DOHH2 (cell line): ENCODE results near the gene C2CD4A.
A peak's percentile ranks its signal among the peaks of the same experiment; 100 is the strongest.

Source experiments
- H3F3A ChIP-seq: fragments of 200-600 bp; sonication (generic), shearing (Covaris generic); 2 replicates; pipeline ENCODE4 v1.6.0; 2016; ENCODE audit warnings: antibody characterized with exemption, mild to moderate bottlenecking; ENCODE audit not compliant: control insufficient read depth, insufficient read depth
- H3K27ac ChIP-seq: fragments of 200-600 bp; sonication (generic); 2 replicates; pipeline ENCODE4 v1.5.1; 2014; ENCODE audit warnings: low read depth, mild to moderate bottlenecking, low read length, moderate library complexity
- H3K27me3 ChIP-seq: fragments of 200-600 bp; sonication (generic); 2 replicates; pipeline ENCODE4 v1.6.1; 2014; ENCODE audit warnings: mild to moderate bottlenecking, low read length, mixed read lengths; ENCODE audit not compliant: control insufficient read depth
- H3K36me3 ChIP-seq: fragments of 200-600 bp; sonication (generic); 2 replicates; pipeline ENCODE4 v1.6.1; 2014; ENCODE audit warnings: mild to moderate bottlenecking, low read length, moderate library complexity, mixed read lengths; ENCODE audit not compliant: control insufficient read depth
- H3K4me1 ChIP-seq: fragments of 200-600 bp; sonication (generic); 2 replicates; pipeline ENCODE4 v1.6.1; 2014; ENCODE audit warnings: mild to moderate bottlenecking, low read length, mixed read lengths; ENCODE audit not compliant: control insufficient read depth
- H3K4me2 ChIP-seq: fragments of 200-600 bp; sonication (generic); 2 replicates; pipeline ENCODE4 v1.6.0; 2014; ENCODE audit warnings: mild to moderate bottlenecking, low read length, moderate library complexity
- H3K4me3 ChIP-seq: fragments of 200-600 bp; sonication (generic); 2 replicates; pipeline ENCODE4 v1.5.1; 2014; ENCODE audit warnings: mild to moderate bottlenecking, low read length, mixed read lengths
- H3K79me2 ChIP-seq: fragments of 200-600 bp; sonication (generic); 2 replicates; pipeline ENCODE4 v1.6.1; 2014; ENCODE audit warnings: mild to moderate bottlenecking, low read length, mixed read lengths; ENCODE audit not compliant: control insufficient read depth
- H3K9me2 ChIP-seq: fragments of 200-600 bp; sonication (generic); replicated peaks from 2 replicates; pipeline ENCODE4 v1.6.1; 2014; ENCODE audit warnings: mild to moderate bottlenecking, low read length, mixed read lengths; ENCODE audit not compliant: control insufficient read depth
- H3K9me3 ChIP-seq: fragments of 200-600 bp; sonication (generic); 2 replicates; pipeline ENCODE4 v1.6.1; 2014; ENCODE audit warnings: antibody characterized with exemption, low read length, mixed read lengths; ENCODE audit not compliant: control insufficient read depth, insufficient read depth
- H4K20me1 ChIP-seq: fragments of 200-600 bp; sonication (generic); 2 replicates; pipeline ENCODE4 v1.6.0; 2014; ENCODE audit warnings: low read depth, mild to moderate bottlenecking, antibody characterized with exemption, low read length, moderate library complexity; ENCODE audit not compliant: control insufficient read depth, insufficient read depth
- CTCF ChIP-seq: fragments of 200-600 bp; sonication (generic); IDR thresholded peaks from one replicate; pipeline ENCODE4 v1.5.1; 2014; ENCODE audit warnings: antibody characterized with exemption, mild to moderate bottlenecking, low read depth, low read length; ENCODE audit not compliant: poor library complexity, severe bottlenecking
- EZH2phosphoT487 ChIP-seq: fragments of 200-600 bp; sonication (generic); IDR thresholded peaks from 2 replicates; pipeline ENCODE4 v1.6.1; 2017; ENCODE audit warnings: borderline replicate concordance, mild to moderate bottlenecking, antibody characterized with exemption, low read length, moderate library complexity, mixed read lengths

C2CD4A gene

GRCh38 chr15:62026487-62027262, 40.1 kb upstream of the C2CD4A start:
- Histone ChIP-seq H3K27ac (0 out of 2 replicates have a peak overlapping the region, but pooled peaks have one; percentile 1), H3K4me2 (peak overlapping the region; percentile 34), H3K27me3 (no peaks in the 10 kb centered on the region), H3K79me2 (no peaks in the 10 kb centered on the region), H4K20me1 (no peaks in the 10 kb centered on the region), H3F3A (peaks cover 2% of the 10 kb centered on the region; the same call in 1 of the 2 replicates), H3K4me1 (peaks cover 15% of the 10 kb centered on the region), H3K9me3 (no peaks in the 10 kb centered on the region), H3K4me3 (no peak overlapping the region), H3K36me3 (peaks cover 24% of the 10 kb centered on the region), H3K9me2 (no peaks in the 10 kb centered on the region)
- no peak for TF ChIP-seq EZH2phosphoT487

GRCh38 chr15:62027263-62027565, 39.6 kb upstream of the C2CD4A start:
- Histone ChIP-seq H3K4me2 (peak overlapping the region; percentile 34), H3K4me3 (no peak overlapping the region), H4K20me1 (no peaks in the 10 kb centered on the region), H3F3A (peaks cover 2% of the 10 kb centered on the region; the same call in 1 of the 2 replicates), H3K27me3 (no peaks in the 10 kb centered on the region), H3K36me3 (peaks cover 20% of the 10 kb centered on the region), H3K4me1 (peaks cover 15% of the 10 kb centered on the region), H3K79me2 (no peaks in the 10 kb centered on the region), H3K9me2 (no peaks in the 10 kb centered on the region), H3K27ac (0 out of 2 replicates have a peak overlapping the region, but pooled peaks have one; percentile 1), H3K9me3 (no peaks in the 10 kb centered on the region)
- no peak for TF ChIP-seq CTCF
- no peak for TF ChIP-seq EZH2phosphoT487

- peaks cover 2% of the 10 kb centered on the region; the same call in 1 of the 2 replicates for H3F3A ChIP-seq
- H3K79me2 ChIP-seq, result no peaks in the 10 kb centered on the region
- H3K4me1 ChIP-seq, result peaks cover 15% of the 10 kb centered on the region
- H3K4me3 ChIP-seq, result no peak overlapping the region
- peaks cover 17% of the 10 kb centered on the region for H3K36me3 ChIP-seq
- no peaks in the 10 kb centered on the region for H3K27me3 ChIP-seq
- no peak for TF ChIP-seq CTCF
- no peak for TF ChIP-seq EZH2phosphoT487
- H3K9me3 ChIP-seq, result no peaks in the 10 kb centered on the region
- no peaks in the 10 kb centered on the region for H3K9me2 ChIP-seq
- no peaks in the 10 kb centered on the region for H4K20me1 ChIP-seq
- H3K4me2 ChIP-seq, result 0 out of 2 replicates have a peak overlapping the region, but pooled peaks have one; percentile 15
- H3K27ac ChIP-seq, result no peak overlapping the region
These were observed 38.9 kb upstream of the C2CD4A start for GRCh38 chr15:62027916-62028315.

- Histone ChIP-seq H3K36me3 (peaks cover 17% of the 10 kb centered on the region), H3K4me2 (no peak overlapping the region), H3K4me3 (no peak overlapping the region), H3K4me1 (no peaks in the 10 kb centered on the region), H3K9me2 (no peaks in the 10 kb centered on the region), H3K27me3 (no peaks in the 10 kb centered on the region), H3K9me3 (no peaks in the 10 kb centered on the region), H3K27ac (no peak overlapping the region), H3F3A (no peaks in the 10 kb centered on the region), H3K79me2 (no peaks in the 10 kb centered on the region), H4K20me1 (no peaks in the 10 kb centered on the region)
- no peak for TF ChIP-seq EZH2phosphoT487
- no peak for TF ChIP-seq CTCF
These were observed 31.4 kb upstream of the C2CD4A start for GRCh38 chr15:62035256-62035924.
